Measurements from ENCODE around the gene TUFM. TPM values are rescaled to one million over a fixed set of nuclear protein-coding genes. Genes with fewer than 3 reads are reported as not detected.

Gene TUFM
- total RNA-seq, 4 donors from 2014 or later = 95.7 to 172 (median 126) TPM

GRCh38 chr16:28830531-28830930, 15.6 kb downstream of the TUFM start:
- Histone ChIP-seq H3K36me3 (peaks cover 98% of the 10 kb centered on the region in 2 donors), H3K4me3 (replicated peaks in 1 of 3) (no peak overlapping the region), H3K4me1 (peaks cover 0 to 4% of the 10 kb centered on the region in 2 donors), H3K27ac (no peak overlapping the region), H3K9me3 (no peaks in the 10 kb centered on the region), H3K27me3 (no peaks in the 10 kb centered on the region)
- TF ChIP-seq CTCF (IDR thresholded peaks at IDR 0.05) = no peak
- no peak for TF ChIP-seq POLR2A (IDR thresholded peaks at IDR 0.05)
- intact Hi-C loops (cut with DNase I) = no loop called here
- DNase-seq = no peak
- 91 to 92% methylated on average over 13 of the region's 13 CpGs for WGBS, 2 donors

- H3K9me3 ChIP-seq = no peaks in the 10 kb centered on the region
- no peak for DNase-seq
- TF ChIP-seq POLR2A (IDR thresholded peaks at IDR 0.05) (no peak), CTCF (IDR thresholded peaks at IDR 0.05) (no peak)
- WGBS, 2 donors = 95 to 96% methylated on average over 13 of the region's 13 CpGs
- no peak overlapping the region for H3K4me3 ChIP-seq (replicated peaks in 1 of 3)
- peaks cover 7 to 12% of the 10 kb centered on the region in 2 donors for H3K4me1 ChIP-seq
- no peak overlapping the region for H3K27ac ChIP-seq
- intact Hi-C loops (cut with DNase I) = loop anchor here (5.0 kb wide), 1 partner anchor 123 kb away; the partner anchor contains the start of gene NFATC2IP
- H3K36me3 ChIP-seq = peaks cover 90% of the 10 kb centered on the region in 2 donors
- H3K27me3 ChIP-seq = no peaks in the 10 kb centered on the region
Measured at GRCh38 chr16:28829747-28830146, 16.4 kb downstream of the TUFM start.

GRCh38 chr16:28826141-28826540, 20.0 kb downstream of the TUFM start:
- TF ChIP-seq POLR2A (IDR thresholded peaks at IDR 0.05) (no peak), CTCF (IDR thresholded peaks at IDR 0.05) (no peak)
- WGBS, 2 donors = 73 to 78% methylated on average over 6 of the region's 6 CpGs
- no peak for DNase-seq
- peaks cover 15 to 19% of the 10 kb centered on the region in 2 donors for H3K4me1 ChIP-seq
- H3K27me3 ChIP-seq = no peaks in the 10 kb centered on the region
- no peak overlapping the region for H3K4me3 ChIP-seq (replicated peaks in 1 of 3)
- H3K9me3 ChIP-seq = no peaks in the 10 kb centered on the region
- H3K27ac ChIP-seq = no peak overlapping the region
- H3K36me3 ChIP-seq = peaks cover 54 to 60% of the 10 kb centered on the region in 2 donors
- intact Hi-C loops (cut with DNase I) = loop anchor here (5.0 kb wide), 1 partner anchor 126 kb away; the partner anchor contains the start of gene NFATC2IP

GRCh38 chr16:28824717-28824973, 21.5 kb downstream of the TUFM start:
- Histone ChIP-seq H3K9me3 (no peaks in the 10 kb centered on the region), H3K27ac (peak overlapping the region; percentile 94 to 99 (median 99)), H3K4me3 (replicated peaks in 1 of 3) (peak overlapping the region; percentile 99 to 100 (median 100)), H3K4me1 (peaks cover 15 to 19% of the 10 kb centered on the region in 2 donors), H3K36me3 (peaks cover 39 to 46% of the 10 kb centered on the region in 2 donors), H3K27me3 (no peaks in the 10 kb centered on the region)
- DNase-seq = no peak
- intact Hi-C loops (cut with DNase I) = no loop called here
- 32 to 47% methylated on average over 5 of the region's 5 CpGs for WGBS, 2 donors
- TF ChIP-seq POLR2A (IDR thresholded peaks at IDR 0.05) (no peak), CTCF (IDR thresholded peaks at IDR 0.05) (no peak)

- DNase-seq = peak; percentile 98
- Histone ChIP-seq H3K4me3 (replicated peaks in 1 of 3) (peak overlapping the region; percentile 99 to 100 (median 100)), H3K27ac (peak overlapping the region; percentile 94 to 99 (median 99)), H3K9me3 (no peaks in the 10 kb centered on the region), H3K36me3 (peaks cover 34 to 40% of the 10 kb centered on the region in 2 donors), H3K4me1 (peaks cover 15 to 19% of the 10 kb centered on the region in 2 donors), H3K27me3 (no peaks in the 10 kb centered on the region)
- TF ChIP-seq CTCF (IDR thresholded peaks at IDR 0.05) (peak in 3 of 6 experiments; percentile 14 to 30 (median 21)), POLR2A (IDR thresholded peaks at IDR 0.05) (peak in 1 of 2 donors; percentile 78)
- intact Hi-C loops (cut with DNase I) = no loop called here
- 0% methylated on average over 2 to 19 of the region's 60 CpGs for WGBS, 2 donors
Measured at GRCh38 chr16:28823873-28824716, 22.1 kb downstream of the TUFM start.
